22Rv1 (cell line): ENCODE results near the gene FANK1.

Experiments
- CTCF ChIP-seq: fragments of 450-650 bp; IDR thresholded peaks from 2 replicates; pipeline ENCODE4 v1.5.1; 2017; ENCODE audit warnings: mild to moderate bottlenecking
- ZFX ChIP-seq: fragments of 450-650 bp; IDR thresholded peaks from 2 replicates; pipeline ENCODE4 v1.6.1; 2017; ENCODE audit warnings: antibody characterized with exemption, borderline replicate concordance

- no peak for TF ChIP-seq CTCF
- no peak for TF ChIP-seq ZFX
Measured at GRCh38 chr10:126037946-126038345, 141.6 kb downstream of the FANK1 start.
